CD14-positive monocyte (primary cell): ENCODE results near the gene CTNNB1. TPM values are rescaled to one million over a fixed set of nuclear protein-coding genes. Genes with fewer than 3 reads are reported as not detected.

Experiments
- DNase-seq, 3 donors: peaks; one replicate each; pipeline ENCODE4 v3.0.0-alpha.2; 2011 to 2022
- H2AFZ ChIP-seq: 2 replicates; pipeline ENCODE4 v1.6.0; 2012; ENCODE audit warnings: mild to moderate bottlenecking, low read depth, low read length, inconsistent platforms; ENCODE audit not compliant: insufficient read depth, poor library complexity, severe bottlenecking
- H3K27ac ChIP-seq, 2 donors: 1 replicate in 1 of 2; 2 replicates in 1 of 2; pipeline ENCODE4 v1.5.1; 2012 to 2013; ENCODE audit warnings: low read length in 2 of 2, control low read depth in 1 of 2, inconsistent platforms in 1 of 2, low read depth in 1 of 2, mild to moderate bottlenecking in 1 of 2
- H3K27me3 ChIP-seq, 2 donors: one replicate each; pipeline versions ENCODE4 v1.6.0 to v1.6.1; 2011 to 2013; ENCODE audit warnings: low read length in 2 of 2; ENCODE audit not compliant: control insufficient read depth in 2 of 2, insufficient read depth in 2 of 2
- H3K36me3 ChIP-seq, 2 donors: replicated peaks in 1 of 2; 1 replicate in 1 of 2; 2 replicates in 1 of 2; pipeline versions ENCODE4 v1.5.1 to v1.6.1; 2012 to 2013; ENCODE audit warnings: low read length in 2 of 2, control low read depth in 1 of 2, inconsistent platforms in 1 of 2, mild to moderate bottlenecking in 1 of 2; ENCODE audit not compliant: insufficient read depth in 2 of 2, control insufficient read depth in 1 of 2
- H3K4me1 ChIP-seq, 2 donors: 1 replicate in 1 of 2; 2 replicates in 1 of 2; pipeline versions ENCODE4 v1.5.1 to v1.6.1; 2012 to 2013; ENCODE audit warnings: low read length in 2 of 2, control low read depth in 1 of 2, inconsistent platforms in 1 of 2, mild to moderate bottlenecking in 1 of 2, moderate library complexity in 1 of 2; ENCODE audit not compliant: insufficient read depth in 2 of 2, control insufficient read depth in 1 of 2
- H3K4me2 ChIP-seq: replicated peaks from 2 replicates; pipeline ENCODE3; 2012; ENCODE audit warnings: low read length, moderate library complexity, mild to moderate bottlenecking; ENCODE audit not compliant: poor library complexity, severe bottlenecking; ENCODE audit errors: extremely low read depth
- H3K4me3 ChIP-seq, 3 experiments: fragments of 200-600 bp in 1 of 3; sonication (generic) in 1 of 3; replicated peaks in 1 of 3; 1 replicate in 2 of 3; 2 replicates in 1 of 3; pipeline ENCODE4 v1.5.1; 2011 to 2013; ENCODE audit warnings: low read length in 3 of 3, mild to moderate bottlenecking in 3 of 3, control low read depth in 2 of 3, low read depth in 2 of 3, inconsistent platforms in 1 of 3, moderate library complexity in 1 of 3
- H3K79me2 ChIP-seq: 2 replicates; pipeline ENCODE4 v1.6.0; 2012; ENCODE audit warnings: mild to moderate bottlenecking, control low read depth, inconsistent platforms, low read length, moderate library complexity; ENCODE audit not compliant: insufficient read depth
- H3K9ac ChIP-seq: 2 replicates; pipeline ENCODE4 v1.6.0; 2017; ENCODE audit warnings: low read length, mild to moderate bottlenecking; ENCODE audit not compliant: insufficient read depth, poor library complexity, severe bottlenecking
- H3K9me3 ChIP-seq, 2 donors: replicated peaks in 1 of 2; 1 replicate in 1 of 2; 2 replicates in 1 of 2; pipeline versions ENCODE4 v1.5.1 to v1.6.1; 2012 to 2013; ENCODE audit warnings: low read length in 2 of 2, control low read depth in 1 of 2; ENCODE audit not compliant: control insufficient read depth in 1 of 2, insufficient read depth in 1 of 2
- H4K20me1 ChIP-seq: 2 replicates; pipeline ENCODE4 v1.6.0; 2012; ENCODE audit warnings: mild to moderate bottlenecking, low read length, control low read depth, moderate library complexity; ENCODE audit not compliant: insufficient read depth
- H3K27ac Mint-ChIP-seq, 7 donors: one replicate each; pipeline ENCODE4 v1.8.0; 2020; ENCODE audit warnings: mild to moderate bottlenecking in 7 of 7, mixed read lengths in 7 of 7, moderate library complexity in 6 of 7, inconsistent platforms in 2 of 7
- H3K27me3 Mint-ChIP-seq, 3 donors: one replicate each; pipeline ENCODE4 v1.8.0; 2021 to 2022; ENCODE audit warnings: low read depth in 3 of 3, mild to moderate bottlenecking in 3 of 3, mixed read lengths in 3 of 3, moderate library complexity in 3 of 3, inconsistent platforms in 1 of 3
- H3K36me3 Mint-ChIP-seq, 2 donors: one replicate each; pipeline ENCODE4 v1.8.0; 2020; ENCODE audit warnings: mixed read lengths in 2 of 2, inconsistent platforms in 1 of 2, mild to moderate bottlenecking in 1 of 2
- H3K4me1 Mint-ChIP-seq: one replicate; pipeline ENCODE4 v1.8.0; 2020; ENCODE audit warnings: mild to moderate bottlenecking, mixed read lengths
- H3K4me3 Mint-ChIP-seq, 2 donors: one replicate each; pipeline ENCODE4 v1.8.0; 2020; ENCODE audit warnings: mild to moderate bottlenecking in 2 of 2, mixed read lengths in 2 of 2, moderate library complexity in 1 of 2
- H3K9me3 Mint-ChIP-seq, 7 donors: one replicate each; pipeline ENCODE4 v1.8.0; 2020 to 2022; ENCODE audit warnings: mixed read lengths in 7 of 7, mild to moderate bottlenecking in 6 of 7, moderate library complexity in 6 of 7, inconsistent platforms in 2 of 7
- WGBS: methylation state at CpG from one replicate; pipeline ENCODE4 v1.1.5; 2013; ENCODE audit warnings: missing lambda C conversion rate; ENCODE audit not compliant: insufficient coverage; 5-methylcytosine and 5-hydroxymethylcytosine counted together
- intact Hi-C, 2 donors: fragments of 100-400 bp; cut with micrococcal nuclease; formaldehyde crosslinking; loops; one replicate each; pipeline versions ENCODE4 v1.15.0 to v1.15.1; 2023
- polyA plus RNA-seq, 3 donors: library from polyadenylated mRNA; depleted of rRNA in 1 of 3; unstranded in 2 of 3; stranded (reverse) in 1 of 3; fragments of 300-500 nt in 2 of 3; fragments of >200 nt in 1 of 3; fragmentation: Illumina TruSeq in 2 of 3; gene quantifications; 1 replicate in 2 of 3; 2 replicates in 1 of 3; pipeline ENCODE4 v1.2.3, GENCODE V29; 2012 to 2021
- TF ChIP-seq, protein P1 (sequence below): fragments of 200-600 bp; IDR thresholded peaks from one replicate; pipeline ENCODE4 v1.8.0; 2022; ENCODE audit warnings: antibody characterized with exemption, mild to moderate bottlenecking

The CTNNB1 gene
- polyA plus RNA-seq, 3 donors = 51.2 to 240 (median 54.3) TPM

DNA sequence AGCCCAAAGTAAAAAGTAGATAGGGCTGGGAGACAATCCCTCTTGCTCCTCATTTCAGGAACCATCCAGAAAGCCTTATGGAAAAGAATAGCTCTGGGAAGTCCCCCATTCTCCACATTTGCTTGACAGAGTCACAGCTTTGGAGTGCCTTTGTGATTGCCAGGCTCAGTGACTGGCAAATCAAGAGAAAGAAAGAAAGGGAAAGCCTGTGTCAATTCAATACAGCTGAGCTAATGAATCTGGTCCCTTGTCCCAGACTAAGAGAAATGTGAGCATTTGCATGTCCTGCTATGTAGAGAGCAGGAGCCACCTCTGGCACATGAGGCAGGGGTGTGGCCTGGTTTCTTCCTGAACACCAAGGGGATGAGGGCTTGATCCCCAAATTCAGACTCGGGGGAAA is 14.9 kb upstream of the CTNNB1 start:
- Mint-ChIP-seq H3K9me3 (peaks cover 0 to 2% (median 0%) of the 10 kb centered on the region in 7 donors), H3K27ac (no peak overlapping the region), H3K4me1 (peaks cover 2% of the 10 kb centered on the region), H3K36me3 (no peaks in the 10 kb centered on the region), H3K27me3 (peaks cover 2 to 13% (median 5%) of the 10 kb centered on the region in 3 donors), H3K4me3 (no peak overlapping the region)
- no peaks in the 10 kb centered on the region for H4K20me1 ChIP-seq
- no peaks in the 10 kb centered on the region for H3K9me3 ChIP-seq
- WGBS = no CpG with 5 or more reads among the region's 1 CpG
- no peaks in the 10 kb centered on the region for H3K36me3 ChIP-seq
- no peak overlapping the region for H3K4me2 ChIP-seq
- intact Hi-C loops = no loop called here
- no peak overlapping the region for H3K27ac ChIP-seq
- TF ChIP-seq, protein P1, sequence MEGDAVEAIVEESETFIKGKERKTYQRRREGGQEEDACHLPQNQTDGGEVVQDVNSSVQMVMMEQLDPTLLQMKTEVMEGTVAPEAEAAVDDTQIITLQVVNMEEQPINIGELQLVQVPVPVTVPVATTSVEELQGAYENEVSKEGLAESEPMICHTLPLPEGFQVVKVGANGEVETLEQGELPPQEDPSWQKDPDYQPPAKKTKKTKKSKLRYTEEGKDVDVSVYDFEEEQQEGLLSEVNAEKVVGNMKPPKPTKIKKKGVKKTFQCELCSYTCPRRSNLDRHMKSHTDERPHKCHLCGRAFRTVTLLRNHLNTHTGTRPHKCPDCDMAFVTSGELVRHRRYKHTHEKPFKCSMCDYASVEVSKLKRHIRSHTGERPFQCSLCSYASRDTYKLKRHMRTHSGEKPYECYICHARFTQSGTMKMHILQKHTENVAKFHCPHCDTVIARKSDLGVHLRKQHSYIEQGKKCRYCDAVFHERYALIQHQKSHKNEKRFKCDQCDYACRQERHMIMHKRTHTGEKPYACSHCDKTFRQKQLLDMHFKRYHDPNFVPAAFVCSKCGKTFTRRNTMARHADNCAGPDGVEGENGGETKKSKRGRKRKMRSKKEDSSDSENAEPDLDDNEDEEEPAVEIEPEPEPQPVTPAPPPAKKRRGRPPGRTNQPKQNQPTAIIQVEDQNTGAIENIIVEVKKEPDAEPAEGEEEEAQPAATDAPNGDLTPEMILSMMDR = no peak
- H3K9ac ChIP-seq = no peak overlapping the region
- H3K79me2 ChIP-seq = no peaks in the 10 kb centered on the region
- DNase-seq = no peak
- no peak overlapping the region for H3K4me3 ChIP-seq
- H3K27me3 ChIP-seq = no peaks in the 10 kb centered on the region
- H3K4me1 ChIP-seq = no peaks in the 10 kb centered on the region
- H2AFZ ChIP-seq = no peak overlapping the region

DNA sequence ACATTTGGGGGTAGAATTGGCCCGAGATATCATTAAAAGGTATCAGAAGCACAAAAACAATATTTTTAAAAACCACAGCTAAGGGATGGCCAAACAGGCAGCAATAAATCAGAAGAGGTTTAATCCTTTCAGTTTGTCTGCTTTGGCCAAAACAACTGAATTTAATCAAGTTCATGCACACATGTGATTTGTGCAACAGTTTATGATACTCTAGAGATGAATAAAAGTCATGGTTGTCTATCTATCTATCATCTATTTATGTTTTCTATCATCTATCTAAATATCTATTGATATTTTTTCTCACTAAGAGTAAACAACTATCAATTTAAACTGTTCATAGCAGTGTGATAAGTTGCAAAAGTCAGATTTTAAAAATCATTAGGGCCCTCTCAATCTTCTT is 13.0 kb upstream of the CTNNB1 start:
- Histone ChIP-seq H3K4me2 (no peak overlapping the region), H3K36me3 (no peaks in the 10 kb centered on the region), H3K4me1 (peaks cover 0 to 3% of the 10 kb centered on the region in 2 donors), H3K9me3 (no peaks in the 10 kb centered on the region), H3K79me2 (no peaks in the 10 kb centered on the region), H3K27ac (no peak overlapping the region), H3K9ac (no peak overlapping the region), H3K27me3 (no peaks in the 10 kb centered on the region), H3K4me3 (no peak overlapping the region), H4K20me1 (no peaks in the 10 kb centered on the region), H2AFZ (no peak overlapping the region)
- H3K4me3 Mint-ChIP-seq = no peak overlapping the region
- DNase-seq = no peak
- intact Hi-C loops = no loop called here
- H3K36me3 Mint-ChIP-seq = no peaks in the 10 kb centered on the region
- TF ChIP-seq, protein P1 = no peak
- H3K4me1 Mint-ChIP-seq = peaks cover 7% of the 10 kb centered on the region
- no peak overlapping the region for H3K27ac Mint-ChIP-seq
- H3K9me3 Mint-ChIP-seq = peaks cover 0 to 2% (median 0%) of the 10 kb centered on the region in 7 donors
- peaks cover 2 to 13% (median 5%) of the 10 kb centered on the region in 3 donors for H3K27me3 Mint-ChIP-seq
- no CpG with 5 or more reads among the region's 1 CpG for WGBS
